Measurements from ENCODE around the gene KTN1. TPM values are rescaled to one million over a fixed set of nuclear protein-coding genes. Genes with fewer than 3 reads are reported as not detected.

KTN1 gene
- total RNA-seq, 2 donors from 2014 or later, result 173 to 176 TPM

GRCh38 chr14:55571125-55571889 lies 8.7 kb upstream of the KTN1 start:
- DNase-seq, result no peak
- intact Hi-C loops (cut with DNase I), result loop anchor here in 1 of 2 donors (10.0 kb wide), 1 partner anchor 127 kb away; the partner anchor contains the start of gene TBPL2
- ATAC-seq, result no peak

GRCh38 chr14:55572578-55572977 lies 7.4 kb upstream of the KTN1 start:
- intact Hi-C loops (cut with DNase I), result loop anchor here in 1 of 2 donors (10.0 kb wide), 1 partner anchor 128 kb away; the partner anchor contains the start of gene TBPL2
- DNase-seq (peak; percentile 47), ATAC-seq (peak; percentile 18 to 63)

GRCh38 chr14:55574988-55575387 lies 5.0 kb upstream of the KTN1 start:
- intact Hi-C loops (cut with DNase I), result loop anchor here in 1 of 2 donors (10.0 kb wide), 1 partner anchor 130 kb away; the partner anchor contains the start of gene TBPL2
- DNase-seq (no peak), ATAC-seq (no peak)

- ATAC-seq, result no peak
- DNase-seq, result no peak
- intact Hi-C loops (cut with DNase I), result loop anchor here in 1 of 2 donors (10.0 kb wide), 1 partner anchor 132 kb away; the partner anchor contains the start of gene TBPL2
Observed at GRCh38 chr14:55577229-55577628, 2.8 kb upstream of the KTN1 start.

- ATAC-seq (no peak), DNase-seq (no peak)
- intact Hi-C loops (cut with DNase I), result loop anchor here in 1 of 2 donors (10.0 kb wide), 1 partner anchor 134 kb away; the partner anchor contains the start of gene TBPL2
Observed at GRCh38 chr14:55578511-55578910, 1.5 kb upstream of the KTN1 start.

- peak; percentile 50 to 60 for ATAC-seq
- intact Hi-C loops (cut with DNase I), result no loop called here
- DNase-seq, result peak; percentile 69
Observed at GRCh38 chr14:55580470-55581341, 699 bp downstream of the KTN1 start.

- no peak for ATAC-seq
Observed at GRCh38 chr14:55581342-55581771, 1.4 kb downstream of the KTN1 start.

GRCh38 chr14:55582746-55583145 lies 2.7 kb downstream of the KTN1 start:
- no peak for DNase-seq
- ATAC-seq, result no peak
- intact Hi-C loops (cut with DNase I), result no loop called here

More at GRCh38 chr14:55581342-55581771, 1.4 kb downstream of the KTN1 start:
- intact Hi-C loops (cut with DNase I), result no loop called here
- no peak for DNase-seq

GRCh38 chr14:55583942-55584468 lies 4.0 kb downstream of the KTN1 start:
- no peak for ATAC-seq
- intact Hi-C loops (cut with DNase I), result no loop called here
- DNase-seq, result no peak

GRCh38 chr14:55585854-55586253 lies 5.8 kb downstream of the KTN1 start:
- no peak for ATAC-seq
- intact Hi-C loops (cut with DNase I), result no loop called here
- DNase-seq, result no peak

- intact Hi-C loops (cut with DNase I), result no loop called here
- ATAC-seq, result no peak
- no peak for DNase-seq
Observed at GRCh38 chr14:55586411-55586810, 6.4 kb downstream of the KTN1 start.

GRCh38 chr14:55587847-55588246 lies 7.8 kb downstream of the KTN1 start:
- intact Hi-C loops (cut with DNase I), result no loop called here
- DNase-seq (no peak), ATAC-seq (no peak)

- ATAC-seq (peak; percentile 55 to 66), DNase-seq (no peak)
- intact Hi-C loops (cut with DNase I), result no loop called here
Observed at GRCh38 chr14:55588259-55588699, 8.3 kb downstream of the KTN1 start.

- no peak for DNase-seq
- intact Hi-C loops (cut with DNase I), result no loop called here
- ATAC-seq, result peak in 1 of 2 donors; percentile 80
Observed at GRCh38 chr14:55589171-55589570, 9.2 kb downstream of the KTN1 start.

GRCh38 chr14:55592436-55592835 lies 12.4 kb downstream of the KTN1 start:
- DNase-seq, result no peak
- no peak for ATAC-seq
- intact Hi-C loops (cut with DNase I), result no loop called here

- ATAC-seq, result no peak
- intact Hi-C loops (cut with DNase I), result no loop called here
- DNase-seq, result no peak
Observed at GRCh38 chr14:55593698-55594097, 13.7 kb downstream of the KTN1 start.

GRCh38 chr14:55599250-55599879 lies 19.4 kb downstream of the KTN1 start:
- DNase-seq, result peak; percentile 59
- no peak for ATAC-seq
- intact Hi-C loops (cut with DNase I), result no loop called here

GRCh38 chr14:55600784-55601561 lies 21.0 kb downstream of the KTN1 start:
- DNase-seq, result no peak
- intact Hi-C loops (cut with DNase I), result no loop called here
- peak in 1 of 2 donors; percentile 40 for ATAC-seq
